GM19467 (cell line): ENCODE measurements around the gene ARMH3.

Experiments used
- ATAC-seq: cut with Tn5 transposase; IDR thresholded peaks from one replicate; pipeline ENCODE4 v1.9.1; 2021; ENCODE audit warnings: mild to moderate bottlenecking, moderate library complexity; ENCODE audit not compliant: unreplicated experiment

The ARMH3 gene

GRCh38 chr10:101807158-101807557 is 248.8 kb downstream of the ARMH3 start:
- ATAC-seq = no peak

- no peak for ATAC-seq
Observed at GRCh38 chr10:101803511-101803910, 252.5 kb downstream of the ARMH3 start.

GRCh38 chr10:101797403-101798059 is 258.4 kb downstream of the ARMH3 start:
- no peak for ATAC-seq
